Measurements from ENCODE around the gene FGF14. TPM values are rescaled to one million over a fixed set of nuclear protein-coding genes. Genes with fewer than 3 reads are reported as not detected.

FGF14 gene
- total RNA-seq, 2 experiments from 2014 or later: not detected

GRCh38 chr13:101977475-101977874 is 424.4 kb downstream of the FGF14 start:
- POLR2A ChIA-PET: no interaction called here
- H3K4me3 Mint-ChIP-seq: no peak overlapping the region
- no peaks in the 10 kb centered on the region for H3K36me3 Mint-ChIP-seq (ENCODE audit: low read depth)
- no peaks in the 10 kb centered on the region for H3K4me1 Mint-ChIP-seq
- no peaks in the 10 kb centered on the region for H3K27me3 Mint-ChIP-seq
- H3K9me3 Mint-ChIP-seq: no peaks in the 10 kb centered on the region
- DNase-seq: no peak
- CTCF ChIA-PET: no interaction called here
- no peak overlapping the region for H3K27ac Mint-ChIP-seq

DNA sequence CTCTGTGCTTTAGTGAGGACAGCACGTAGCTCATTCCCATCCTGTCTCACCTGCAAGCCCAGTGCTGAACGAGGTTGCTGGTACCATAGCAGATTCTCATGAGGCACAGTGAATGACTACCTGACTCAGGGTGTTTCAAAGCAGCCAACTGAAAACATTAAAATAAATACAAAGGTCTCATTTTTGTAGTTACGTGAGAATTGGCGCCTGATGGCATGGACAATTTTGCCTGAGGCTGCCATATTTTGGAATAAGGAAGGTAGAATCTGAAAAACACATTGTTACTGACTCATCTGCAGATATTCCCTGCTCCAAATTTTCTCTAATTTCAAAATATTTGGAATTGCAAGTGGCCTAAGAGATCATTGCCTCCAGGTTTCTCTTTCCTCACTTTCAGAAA is 429.7 kb downstream of the FGF14 start:
- POLR2A ChIA-PET: no interaction called here
- H3K27ac Mint-ChIP-seq: no peak overlapping the region
- H3K4me3 Mint-ChIP-seq: no peak overlapping the region
- CTCF ChIA-PET: no interaction called here
- H3K9me3 Mint-ChIP-seq: no peaks in the 10 kb centered on the region
- no peak for DNase-seq
- H3K36me3 Mint-ChIP-seq (ENCODE audit: low read depth): no peaks in the 10 kb centered on the region
- H3K4me1 Mint-ChIP-seq: no peaks in the 10 kb centered on the region
- H3K27me3 Mint-ChIP-seq: no peaks in the 10 kb centered on the region

DNA sequence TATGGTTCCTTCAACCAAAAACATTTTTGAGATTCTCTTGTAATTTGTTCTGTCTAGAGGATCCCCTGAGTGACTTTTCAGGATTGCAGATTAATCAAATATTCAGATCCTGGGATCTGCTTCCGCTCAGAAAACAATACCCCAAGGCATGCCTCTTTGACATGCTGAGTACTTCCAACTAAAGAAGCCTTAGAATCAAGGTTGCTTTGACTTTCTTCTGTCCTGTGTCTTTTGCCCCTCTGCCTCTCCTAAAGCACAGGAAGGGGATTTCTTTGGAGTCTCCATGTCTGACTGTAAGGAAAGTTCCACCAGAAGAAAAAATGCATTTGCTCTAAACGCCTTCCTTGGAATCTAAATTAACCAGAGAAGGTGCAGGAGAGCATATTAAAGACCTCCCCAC is 431.5 kb downstream of the FGF14 start:
- no peak overlapping the region for H3K27ac Mint-ChIP-seq
- no peaks in the 10 kb centered on the region for H3K36me3 Mint-ChIP-seq (ENCODE audit: low read depth)
- H3K27me3 Mint-ChIP-seq: no peaks in the 10 kb centered on the region
- H3K4me3 Mint-ChIP-seq: no peak overlapping the region
- ChIA-PET CTCF (no interaction called here), POLR2A (no interaction called here)
- no peaks in the 10 kb centered on the region for H3K4me1 Mint-ChIP-seq
- no peaks in the 10 kb centered on the region for H3K9me3 Mint-ChIP-seq
- no peak for DNase-seq

DNA sequence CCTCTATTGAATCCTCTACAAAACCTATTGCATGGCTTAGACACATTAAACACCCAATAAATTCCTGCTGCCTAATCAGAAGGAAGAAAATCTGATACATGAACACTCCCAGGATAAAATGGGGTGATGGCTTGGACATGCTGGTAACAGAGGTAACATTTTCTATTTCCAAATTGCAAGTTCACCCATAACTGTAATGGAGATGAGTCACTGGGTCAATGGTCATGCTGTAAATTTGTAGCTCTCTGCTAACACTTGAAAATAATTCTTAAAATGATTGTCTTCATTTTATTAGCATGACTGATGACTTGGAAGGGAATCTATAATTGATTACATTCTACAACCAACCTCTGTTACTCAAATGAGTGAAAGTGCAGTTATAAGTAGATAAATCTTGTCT is 434.1 kb downstream of the FGF14 start:
- CTCF ChIA-PET: no interaction called here

DNA sequence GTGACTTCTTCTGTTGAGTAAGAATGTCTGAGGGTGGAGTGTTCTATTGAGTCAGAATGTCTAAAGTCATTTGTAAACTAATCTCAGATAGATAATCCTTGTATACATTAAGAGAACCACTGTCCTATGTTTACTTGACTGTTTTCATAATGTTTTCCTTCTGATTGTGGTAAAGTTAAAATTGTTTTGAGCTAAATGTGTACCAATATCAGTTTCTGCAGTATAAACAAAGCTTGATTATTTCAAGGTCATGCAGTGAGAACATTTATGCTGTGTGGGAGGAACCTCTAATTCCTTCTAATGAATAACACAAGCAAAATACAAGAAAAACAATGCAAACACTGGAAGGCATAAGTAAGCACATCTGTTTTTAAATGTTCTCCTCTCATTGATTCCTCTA is 434.6 kb downstream of the FGF14 start:
- H3K27ac Mint-ChIP-seq: no peak overlapping the region
- no peaks in the 10 kb centered on the region for H3K36me3 Mint-ChIP-seq (ENCODE audit: low read depth)
- CTCF ChIA-PET: no interaction called here
- POLR2A ChIA-PET: no interaction called here
- no peaks in the 10 kb centered on the region for H3K4me1 Mint-ChIP-seq
- H3K9me3 Mint-ChIP-seq: no peaks in the 10 kb centered on the region
- DNase-seq: no peak
- H3K27me3 Mint-ChIP-seq: no peaks in the 10 kb centered on the region
- no peak overlapping the region for H3K4me3 Mint-ChIP-seq

More for the DNA sequence above, 434.1 kb downstream of the FGF14 start:
- no peak for DNase-seq
- no peaks in the 10 kb centered on the region for H3K9me3 Mint-ChIP-seq
- no peaks in the 10 kb centered on the region for H3K4me1 Mint-ChIP-seq
- POLR2A ChIA-PET: no interaction called here
- H3K27ac Mint-ChIP-seq: no peak overlapping the region
- H3K4me3 Mint-ChIP-seq: no peak overlapping the region
- no peaks in the 10 kb centered on the region for H3K27me3 Mint-ChIP-seq
- H3K36me3 Mint-ChIP-seq (ENCODE audit: low read depth): no peaks in the 10 kb centered on the region

DNA sequence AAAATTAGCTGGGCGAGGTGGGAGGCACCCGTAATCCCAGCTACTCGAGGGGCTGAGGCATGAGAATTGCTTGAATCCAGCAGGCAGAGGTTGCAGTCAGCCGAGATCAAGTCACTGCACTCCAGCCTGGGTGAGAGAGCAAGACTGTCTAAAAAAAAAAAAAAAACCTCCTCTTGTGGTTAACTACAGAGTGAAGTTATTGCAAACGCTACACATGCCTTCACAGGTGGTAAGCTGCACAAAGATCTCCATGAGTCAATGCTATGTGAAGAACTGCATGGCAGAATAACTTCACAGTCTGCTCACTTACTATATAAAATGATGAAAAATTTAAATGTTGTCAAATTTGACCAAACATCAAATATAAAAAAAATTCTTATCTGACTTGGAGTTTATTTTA is 436.8 kb downstream of the FGF14 start:
- CTCF ChIA-PET: interaction anchor here (0.7 kb wide), 1 partner anchor 15 kb away, joined by 3 read pairs; no protein-coding TSS in a partner anchor
- POLR2A ChIA-PET: no interaction called here
- no peaks in the 10 kb centered on the region for H3K36me3 Mint-ChIP-seq (ENCODE audit: low read depth)

GRCh38 chr13:101959016-101959415 is 442.8 kb downstream of the FGF14 start:
- no peak overlapping the region for H3K4me3 Mint-ChIP-seq
- no peak overlapping the region for H3K27ac Mint-ChIP-seq
- H3K9me3 Mint-ChIP-seq: no peaks in the 10 kb centered on the region
- ChIA-PET CTCF (no interaction called here), POLR2A (no interaction called here)
- H3K36me3 Mint-ChIP-seq (ENCODE audit: low read depth): no peaks in the 10 kb centered on the region
- no peaks in the 10 kb centered on the region for H3K27me3 Mint-ChIP-seq
- no peak for DNase-seq
- peaks cover 4% of the 10 kb centered on the region for H3K4me1 Mint-ChIP-seq

More for the DNA sequence above, 436.8 kb downstream of the FGF14 start:
- no peaks in the 10 kb centered on the region for H3K4me1 Mint-ChIP-seq
- H3K9me3 Mint-ChIP-seq: no peaks in the 10 kb centered on the region
- DNase-seq: no peak
- no peaks in the 10 kb centered on the region for H3K27me3 Mint-ChIP-seq
- no peak overlapping the region for H3K27ac Mint-ChIP-seq
- H3K4me3 Mint-ChIP-seq: no peak overlapping the region

- Mint-ChIP-seq H3K4me1 (peaks cover 4% of the 10 kb centered on the region), H3K36me3 (ENCODE audit: low read depth) (no peaks in the 10 kb centered on the region), H3K4me3 (no peak overlapping the region), H3K9me3 (no peaks in the 10 kb centered on the region), H3K27ac (no peak overlapping the region), H3K27me3 (no peaks in the 10 kb centered on the region)
- DNase-seq: no peak
- ChIA-PET CTCF (no interaction called here), POLR2A (no interaction called here)
These were observed 446.1 kb downstream of the FGF14 start for GRCh38 chr13:101955764-101956163.

- ChIA-PET POLR2A (no interaction called here), CTCF (no interaction called here)
- Mint-ChIP-seq H3K4me3 (no peak overlapping the region), H3K27ac (no peak overlapping the region), H3K27me3 (no peaks in the 10 kb centered on the region), H3K36me3 (ENCODE audit: low read depth) (no peaks in the 10 kb centered on the region), H3K9me3 (peaks cover 4% of the 10 kb centered on the region), H3K4me1 (peaks cover 4% of the 10 kb centered on the region)
- no peak for DNase-seq
These were observed 450.7 kb downstream of the FGF14 start for GRCh38 chr13:101951114-101951513.

DNA sequence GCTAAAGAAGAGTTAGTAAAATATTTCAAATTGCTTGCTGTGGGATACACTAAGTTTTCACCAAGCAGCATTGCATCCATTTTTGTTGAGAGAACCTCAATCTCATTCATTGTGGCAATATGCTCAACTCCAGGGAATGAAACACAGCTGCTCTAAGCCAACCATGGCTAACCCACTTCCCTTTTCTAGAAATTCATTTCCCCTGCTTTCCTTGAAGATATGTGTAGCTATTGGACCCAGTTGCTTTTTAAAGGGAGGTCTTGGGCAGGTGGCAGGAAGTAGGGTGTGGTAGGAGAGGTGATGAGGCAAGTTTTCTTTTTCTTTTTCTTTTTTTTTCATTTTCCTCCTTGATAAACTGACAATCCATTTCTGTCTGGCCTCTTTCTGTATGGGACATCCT is 452.2 kb downstream of the FGF14 start:
- peaks cover 4% of the 10 kb centered on the region for H3K9me3 Mint-ChIP-seq
- POLR2A ChIA-PET: no interaction called here
- no peak for DNase-seq
- no peaks in the 10 kb centered on the region for H3K36me3 Mint-ChIP-seq (ENCODE audit: low read depth)
- H3K4me3 Mint-ChIP-seq: no peak overlapping the region
- no peak overlapping the region for H3K27ac Mint-ChIP-seq
- CTCF ChIA-PET: interaction anchor here (0.5 to 0.6 kb wide), 2 partner anchors 16 to 214 kb away, joined by 3 read pairs; no protein-coding TSS in a partner anchor
- no peaks in the 10 kb centered on the region for H3K27me3 Mint-ChIP-seq
- H3K4me1 Mint-ChIP-seq: no peaks in the 10 kb centered on the region

- ChIA-PET POLR2A (no interaction called here), CTCF (interaction anchor here (0.7 kb wide), 1 partner anchor 670 kb away, joined by 4 read pairs; no protein-coding TSS in a partner anchor)
- DNase-seq: no peak
- Mint-ChIP-seq H3K27ac (no peak overlapping the region), H3K27me3 (no peaks in the 10 kb centered on the region), H3K4me3 (no peak overlapping the region), H3K36me3 (ENCODE audit: low read depth) (no peaks in the 10 kb centered on the region), H3K4me1 (no peaks in the 10 kb centered on the region), H3K9me3 (peaks cover 4% of the 10 kb centered on the region)
These were observed 455.4 kb downstream of the FGF14 start for GRCh38 chr13:101946401-101946800.

GRCh38 chr13:101945435-101945834 is 456.4 kb downstream of the FGF14 start:
- no peaks in the 10 kb centered on the region for H3K27me3 Mint-ChIP-seq
- POLR2A ChIA-PET: no interaction called here
- CTCF ChIA-PET: interaction anchor here (0.7 kb wide), 1 partner anchor 669 kb away, joined by 4 read pairs; no protein-coding TSS in a partner anchor
- H3K4me3 Mint-ChIP-seq: no peak overlapping the region
- no peaks in the 10 kb centered on the region for H3K36me3 Mint-ChIP-seq (ENCODE audit: low read depth)
- no peak for DNase-seq
- peaks cover 4% of the 10 kb centered on the region for H3K9me3 Mint-ChIP-seq
- H3K27ac Mint-ChIP-seq: no peak overlapping the region
- H3K4me1 Mint-ChIP-seq: no peaks in the 10 kb centered on the region

DNA sequence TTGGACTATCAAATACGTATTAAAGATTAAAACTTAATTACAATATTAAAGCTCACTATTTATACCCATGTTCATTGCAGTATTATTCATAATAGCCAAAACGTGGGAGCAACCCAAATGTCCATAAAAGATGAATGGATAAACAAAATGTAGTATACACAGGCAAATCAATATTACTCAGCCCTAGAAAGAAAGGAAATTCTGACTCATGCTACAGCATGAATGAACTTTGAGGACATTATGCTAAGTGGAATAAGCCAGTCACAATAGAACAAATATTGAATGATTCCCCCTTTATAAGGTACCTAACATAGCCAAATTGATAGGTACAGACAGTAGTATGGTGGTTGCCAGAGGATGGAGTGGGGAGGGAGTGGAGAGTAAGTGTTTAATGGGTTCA is 457.3 kb downstream of the FGF14 start:
- peaks cover 4% of the 10 kb centered on the region for H3K9me3 Mint-ChIP-seq
- H3K36me3 Mint-ChIP-seq (ENCODE audit: low read depth): no peaks in the 10 kb centered on the region
- no peaks in the 10 kb centered on the region for H3K27me3 Mint-ChIP-seq
- no peak overlapping the region for H3K4me3 Mint-ChIP-seq
- H3K4me1 Mint-ChIP-seq: no peaks in the 10 kb centered on the region
- ChIA-PET CTCF (no interaction called here), POLR2A (no interaction called here)
- H3K27ac Mint-ChIP-seq: no peak overlapping the region
- DNase-seq: no peak

DNA sequence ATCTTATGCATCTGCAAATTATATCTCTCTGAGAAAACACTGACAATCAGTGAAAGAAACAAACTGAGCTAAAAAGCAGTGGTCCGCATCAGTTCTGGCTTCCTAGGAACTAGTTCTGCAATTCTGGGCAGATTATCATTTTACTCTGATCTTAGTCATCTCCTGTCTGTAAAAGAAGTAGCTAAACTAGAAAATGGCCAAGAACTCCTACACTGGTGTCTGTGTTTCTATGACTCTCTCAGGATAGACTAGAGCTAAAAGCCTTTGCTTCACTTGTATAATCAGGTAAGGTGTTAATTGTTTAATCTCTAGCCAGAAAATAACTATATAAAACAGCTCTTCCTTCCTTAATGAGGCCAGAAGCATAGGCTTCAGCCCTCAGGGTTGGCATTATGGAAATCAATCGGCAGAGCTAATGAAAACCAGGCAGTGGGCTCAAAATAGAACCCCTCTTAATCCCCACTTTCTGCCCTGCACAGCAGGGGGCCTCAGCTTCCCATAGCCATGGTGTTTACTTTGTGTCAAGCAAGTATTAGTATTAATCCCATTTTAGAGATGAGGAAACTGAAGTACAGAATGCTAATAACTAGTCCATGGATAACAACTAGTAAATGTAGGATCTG is 459.2 kb downstream of the FGF14 start:
- DNase-seq: no peak
- Mint-ChIP-seq H3K9me3 (peaks cover 4% of the 10 kb centered on the region), H3K27me3 (no peaks in the 10 kb centered on the region), H3K4me3 (no peak overlapping the region), H3K4me1 (no peaks in the 10 kb centered on the region), H3K27ac (no peak overlapping the region), H3K36me3 (ENCODE audit: low read depth) (no peaks in the 10 kb centered on the region)
- CTCF ChIA-PET: no interaction called here
- POLR2A ChIA-PET: no interaction called here

All from activated CD4-positive, alpha-beta T cell treated with anti-CD3 and anti-CD28 coated beads, Interleukin-2, amount 10 ng/mL, durations not matched to agents 7 days and 5 days (primary cell).